GM18951 (cell line): ENCODE data around the gene SAMD4A.

Source experiments
- POLR2A ChIP-seq: IDR thresholded peaks from 4 replicates; pipeline ENCODE4 v1.6.1; 2011; ENCODE audit warnings: mild to moderate bottlenecking; ENCODE audit not compliant: insufficient read length, insufficient read depth; ENCODE audit errors: extremely low read depth
- in situ Hi-C: fragments of 300-500 bp; cut with MboI; formaldehyde crosslinking; loops from one replicate; pipeline ENCODE4 v1.12.0; 2022; ENCODE audit warnings: low sequenced_read_pairs, mixed read lengths, inconsistent platforms; ENCODE audit not compliant: unreplicated experiment

Gene SAMD4A

DNA sequence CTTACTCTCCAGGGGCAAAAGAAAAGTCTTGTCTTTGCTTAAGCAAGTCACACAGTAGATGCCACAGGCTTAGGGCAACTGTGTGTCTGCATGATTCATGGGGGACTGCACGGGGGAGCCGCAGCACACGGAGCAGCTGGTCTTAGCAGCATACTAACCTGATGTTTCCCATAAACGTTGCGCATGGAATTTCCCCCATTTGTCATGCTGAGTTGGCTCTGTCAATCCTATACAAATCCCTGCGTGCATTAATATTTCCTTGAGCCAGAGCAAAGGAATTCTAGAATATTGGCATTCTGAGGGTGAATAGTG lies 71.2 kb downstream of the SAMD4A start:
- TF ChIP-seq POLR2A, result no peak
- in situ Hi-C loops, result no loop called here

DNA sequence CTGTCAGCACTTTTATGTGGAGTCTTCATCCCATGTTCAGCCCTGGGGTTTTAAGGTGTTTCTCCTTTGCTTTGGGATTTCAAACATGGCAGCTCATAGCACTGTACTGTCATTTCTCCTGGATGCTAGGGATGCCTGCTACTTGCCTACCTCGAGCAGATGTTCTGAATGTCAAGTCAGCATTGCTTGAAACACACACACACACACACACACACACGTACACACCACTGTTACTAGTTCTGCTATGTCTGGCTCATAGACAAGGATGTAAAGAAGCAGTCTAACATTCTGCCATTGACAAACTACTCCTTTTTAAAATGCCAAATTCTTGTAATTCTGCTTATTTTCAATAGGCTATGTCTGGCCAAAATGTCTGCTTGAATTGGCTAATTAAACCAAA lies 72.7 kb downstream of the SAMD4A start:
- TF ChIP-seq POLR2A, result no peak

DNA sequence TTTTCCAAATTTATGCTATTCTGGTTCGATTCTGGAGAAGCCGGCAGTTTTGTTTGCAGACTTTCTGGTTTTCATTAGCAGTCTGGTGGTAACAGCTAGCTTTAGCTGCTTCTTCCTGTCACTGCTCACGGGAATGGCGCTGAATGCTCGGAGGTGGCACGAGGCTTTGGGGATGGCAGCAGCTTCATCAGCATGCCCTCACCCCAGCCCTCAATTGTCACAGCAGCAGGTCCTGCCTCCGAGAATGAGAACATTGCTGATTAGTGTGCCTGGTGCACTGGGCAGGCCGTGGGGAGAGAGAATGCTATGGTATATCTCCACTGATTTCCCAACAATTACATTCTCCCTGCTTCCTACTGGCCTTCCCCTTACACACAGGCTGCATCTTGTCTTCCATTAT lies 73.6 kb downstream of the SAMD4A start:
- in situ Hi-C loops, result no loop called here
- no peak for TF ChIP-seq POLR2A

More for the DNA sequence above, 72.7 kb downstream of the SAMD4A start:
- in situ Hi-C loops, result no loop called here

DNA sequence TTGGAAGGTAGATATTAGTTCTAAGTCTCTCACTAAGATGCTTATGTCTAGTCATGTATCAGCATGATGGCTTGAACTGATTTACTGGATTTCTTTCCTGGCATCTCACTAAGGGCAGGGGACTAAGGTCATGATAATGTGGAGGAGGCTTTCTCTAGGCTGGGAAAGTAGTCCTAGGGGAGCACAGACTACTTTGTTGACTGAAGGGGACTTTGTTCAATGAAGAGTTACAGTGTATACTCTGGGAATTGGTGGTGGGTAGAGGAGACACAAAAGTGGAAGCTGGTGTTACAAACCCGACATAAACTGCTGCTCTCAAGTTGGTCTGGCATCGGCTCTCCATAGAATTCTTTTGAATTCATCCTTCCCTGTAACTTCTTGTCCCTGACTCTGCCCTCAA lies 75.2 kb downstream of the SAMD4A start:
- no peak for TF ChIP-seq POLR2A
- in situ Hi-C loops, result no loop called here

DNA sequence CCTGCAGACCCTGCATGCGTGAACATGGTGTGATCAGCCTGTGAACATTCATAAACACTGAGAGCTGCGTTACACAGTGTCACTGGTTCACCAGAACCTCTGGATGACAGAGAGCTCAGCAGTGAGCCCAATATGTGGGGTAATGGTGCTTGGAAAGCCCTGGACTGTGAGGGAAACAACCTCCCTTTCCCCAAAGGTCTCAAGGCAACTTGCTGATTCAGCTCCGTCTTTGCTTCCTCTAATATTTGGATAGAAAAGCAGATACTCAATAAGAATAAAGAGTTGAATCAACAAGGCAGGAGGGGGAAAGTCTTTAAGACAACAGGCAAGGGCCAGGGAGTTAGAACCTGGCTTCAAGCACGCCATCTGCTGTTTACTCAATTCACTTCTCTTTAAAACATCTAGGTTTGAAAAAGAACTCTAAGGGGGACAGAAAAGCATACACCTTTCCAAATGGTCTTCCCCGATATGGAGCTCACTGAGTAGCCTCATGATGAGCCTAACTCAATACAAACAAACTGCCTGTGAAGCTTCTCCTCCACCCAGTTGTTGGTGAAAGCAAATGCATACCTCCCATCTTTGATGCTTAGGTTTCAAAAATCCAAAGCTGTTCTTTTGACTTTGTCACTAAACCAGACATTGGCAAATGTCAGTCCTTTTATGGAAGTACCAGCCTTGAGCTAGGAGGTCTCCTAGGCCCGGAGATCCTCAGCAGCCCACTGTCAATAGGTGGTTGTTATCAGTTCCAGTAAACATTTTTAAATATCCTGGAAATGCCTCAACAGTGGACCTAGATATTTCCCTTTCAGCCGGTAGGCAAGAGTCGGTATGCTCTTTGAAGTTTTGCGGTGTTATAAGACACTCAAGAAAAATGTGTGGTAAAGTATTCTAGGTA lies 76.1 kb downstream of the SAMD4A start:
- no peak for TF ChIP-seq POLR2A
- in situ Hi-C loops, result no loop called here

DNA sequence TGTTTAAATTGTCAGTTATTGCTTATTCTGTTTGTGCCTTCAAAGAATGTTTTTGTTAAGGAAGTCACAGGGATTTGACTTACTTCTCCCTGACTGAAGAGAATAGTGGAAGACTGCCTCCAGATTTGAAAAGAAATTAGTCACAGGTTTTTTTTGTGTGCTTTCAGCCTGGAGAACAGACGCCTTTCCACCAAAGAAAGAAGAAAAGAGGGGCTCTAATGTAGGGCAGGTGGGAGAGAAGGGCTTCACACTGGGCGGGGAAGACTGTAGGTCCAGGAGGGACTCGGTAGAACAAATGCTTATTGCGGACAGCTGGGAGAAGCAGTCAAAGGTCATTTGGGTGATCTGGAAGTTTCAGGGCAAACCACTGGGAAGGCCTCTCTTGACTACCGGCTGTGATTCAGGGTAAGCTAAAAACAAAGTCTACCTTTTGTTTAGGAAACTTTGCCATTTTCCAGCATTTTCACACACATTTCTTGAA lies 76.8 kb downstream of the SAMD4A start:
- TF ChIP-seq POLR2A, result no peak
- in situ Hi-C loops, result no loop called here

DNA sequence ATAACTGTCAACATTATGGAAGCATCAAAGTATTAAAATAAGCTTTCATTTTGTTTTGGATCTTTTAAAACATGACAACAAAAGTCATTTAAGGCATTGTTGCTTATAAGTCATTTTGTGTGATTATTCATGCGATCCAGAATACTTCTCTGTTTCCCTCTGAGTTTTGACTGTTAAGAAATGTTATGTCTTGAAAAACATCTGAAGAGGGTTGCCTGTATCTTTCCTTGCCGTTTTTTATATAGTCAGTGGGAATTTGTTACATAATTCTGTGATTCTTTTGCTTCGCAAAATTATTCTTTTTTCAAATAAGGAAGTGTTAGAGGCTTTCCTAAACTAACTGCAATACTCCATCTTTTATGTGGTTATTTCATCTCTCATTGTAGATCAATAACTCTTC lies 78.7 kb downstream of the SAMD4A start:
- TF ChIP-seq POLR2A, result no peak
- in situ Hi-C loops, result no loop called here

DNA sequence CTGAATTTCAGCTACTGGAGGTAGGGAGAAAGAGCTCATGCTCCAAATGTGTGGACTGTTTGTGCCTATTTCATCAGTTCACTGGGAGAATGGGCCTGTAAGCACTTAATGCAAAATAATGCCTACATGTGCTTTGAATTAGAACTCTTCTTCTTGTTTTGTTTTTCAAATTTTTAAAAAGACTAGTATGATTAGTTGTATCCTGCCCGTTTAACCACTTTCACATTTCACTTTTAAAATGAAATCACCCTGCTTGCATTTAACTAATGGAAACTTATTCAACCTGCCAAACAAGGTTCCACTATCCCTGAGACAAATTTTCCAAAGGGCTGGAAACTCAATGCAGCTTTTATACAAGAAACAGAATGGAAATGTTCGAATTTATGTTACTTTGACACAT lies 79.7 kb downstream of the SAMD4A start:
- in situ Hi-C loops, result no loop called here
- TF ChIP-seq POLR2A, result no peak

DNA sequence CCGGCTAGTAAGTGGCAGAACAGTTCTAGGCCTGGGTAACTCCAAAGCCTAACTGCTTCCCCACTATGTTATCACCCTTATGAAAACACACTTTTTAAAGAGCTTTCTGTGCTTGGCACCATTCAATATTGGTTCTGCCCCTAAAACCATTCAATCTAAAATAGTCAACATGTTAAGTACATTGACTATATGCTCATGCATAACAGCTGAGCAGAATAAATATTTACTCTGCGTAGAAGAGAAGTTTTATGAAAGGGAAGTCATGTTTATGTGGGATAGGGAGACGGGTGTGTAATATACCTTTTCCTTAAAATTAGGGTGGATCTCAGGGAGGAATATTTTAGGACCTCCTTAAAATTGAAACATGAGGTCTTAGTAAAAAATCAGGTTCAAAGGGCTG lies 80.5 kb downstream of the SAMD4A start:
- no peak for TF ChIP-seq POLR2A

DNA sequence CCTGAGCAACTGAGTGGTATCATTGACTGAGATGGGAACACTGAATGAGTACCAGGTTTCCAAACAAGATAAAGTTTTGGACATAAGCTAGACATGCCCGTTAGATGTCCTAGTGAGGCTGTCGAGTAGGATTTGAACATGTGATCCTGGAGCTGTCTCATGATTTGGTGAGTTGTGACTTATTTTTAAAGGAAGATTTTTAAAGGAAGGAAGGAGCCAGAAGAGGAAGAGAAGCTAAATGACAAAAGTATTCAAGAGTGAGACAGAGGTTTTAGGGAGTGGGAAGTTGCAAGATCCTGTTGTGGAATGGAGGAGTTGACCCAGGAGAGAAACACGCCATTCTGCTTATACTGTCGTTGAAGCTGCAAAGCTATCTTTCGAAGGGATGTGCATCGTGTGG lies 82.1 kb downstream of the SAMD4A start:
- TF ChIP-seq POLR2A, result no peak
- in situ Hi-C loops, result no loop called here

More for the DNA sequence above, 80.5 kb downstream of the SAMD4A start:
- in situ Hi-C loops, result no loop called here

DNA sequence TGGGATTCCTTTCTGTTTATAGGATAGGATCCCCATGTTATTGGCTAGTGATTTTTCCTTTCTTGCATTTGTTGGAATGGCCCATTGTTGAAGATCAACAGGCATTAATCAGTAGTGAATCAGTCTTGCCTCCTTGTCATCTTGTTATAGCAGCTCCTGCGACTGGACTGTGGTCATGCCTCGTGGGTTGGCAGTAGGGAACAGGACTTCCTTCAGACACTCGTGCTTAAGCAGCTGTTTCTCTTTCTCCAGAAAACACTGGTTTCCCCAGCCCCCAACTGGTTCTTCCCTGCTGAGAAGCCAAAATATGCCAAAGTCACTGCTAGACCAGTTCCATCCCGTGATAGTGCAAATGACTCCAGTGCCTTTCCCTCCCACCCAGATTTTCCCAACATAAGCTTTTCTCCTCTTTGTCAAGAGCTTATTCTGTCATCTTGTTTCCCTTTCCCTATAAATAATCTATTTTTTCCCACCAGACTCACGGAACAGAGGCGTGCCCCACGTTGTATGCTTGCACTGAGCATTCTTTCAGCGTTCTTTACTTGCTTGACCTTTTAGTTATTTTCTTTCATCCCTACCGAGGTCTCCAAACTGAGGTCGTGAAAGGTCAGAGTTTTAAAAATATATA lies 83.5 kb downstream of the SAMD4A start:
- in situ Hi-C loops, result no loop called here

DNA sequence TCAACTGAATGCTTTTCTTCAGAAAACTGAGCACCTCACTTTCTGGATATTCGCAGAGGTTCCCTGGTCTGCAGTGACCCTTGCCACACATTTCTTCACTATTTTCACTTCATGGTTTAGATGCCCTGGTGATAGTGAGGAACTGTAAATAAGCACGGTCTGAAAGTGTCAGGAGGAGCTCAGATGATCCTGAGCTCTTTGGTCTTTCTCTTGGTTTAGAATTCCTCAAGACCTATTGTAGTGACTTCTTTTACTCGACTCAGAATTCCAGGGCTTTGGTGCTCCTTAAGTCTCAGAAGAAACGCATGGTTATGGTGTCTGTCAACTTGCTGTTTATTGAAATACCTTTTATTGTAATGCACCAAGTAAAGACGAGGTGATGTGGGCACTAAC lies 84.0 kb downstream of the SAMD4A start:
- in situ Hi-C loops, result no loop called here
- TF ChIP-seq POLR2A, result no peak

More for the DNA sequence above, 83.5 kb downstream of the SAMD4A start:
- TF ChIP-seq POLR2A, result no peak

DNA sequence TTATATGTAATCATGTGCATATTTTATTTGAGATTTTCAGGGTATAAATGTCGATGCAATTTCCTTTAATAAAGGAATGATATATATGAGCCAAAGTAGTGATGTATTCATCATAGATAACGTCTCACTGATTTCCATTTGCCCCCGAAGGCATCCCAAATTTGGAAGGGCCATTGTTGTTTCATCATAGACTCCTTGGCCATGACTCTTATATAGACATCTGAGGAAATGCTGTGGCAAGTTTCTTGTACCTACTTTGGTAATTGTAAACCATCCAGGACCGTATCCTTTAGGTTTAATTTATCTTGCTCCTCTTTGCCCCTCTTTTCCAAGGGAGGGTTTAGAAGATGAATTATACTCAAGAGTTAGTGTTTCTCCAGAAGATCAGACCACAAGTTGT lies 84.7 kb downstream of the SAMD4A start:
- TF ChIP-seq POLR2A, result no peak
- in situ Hi-C loops, result no loop called here

DNA sequence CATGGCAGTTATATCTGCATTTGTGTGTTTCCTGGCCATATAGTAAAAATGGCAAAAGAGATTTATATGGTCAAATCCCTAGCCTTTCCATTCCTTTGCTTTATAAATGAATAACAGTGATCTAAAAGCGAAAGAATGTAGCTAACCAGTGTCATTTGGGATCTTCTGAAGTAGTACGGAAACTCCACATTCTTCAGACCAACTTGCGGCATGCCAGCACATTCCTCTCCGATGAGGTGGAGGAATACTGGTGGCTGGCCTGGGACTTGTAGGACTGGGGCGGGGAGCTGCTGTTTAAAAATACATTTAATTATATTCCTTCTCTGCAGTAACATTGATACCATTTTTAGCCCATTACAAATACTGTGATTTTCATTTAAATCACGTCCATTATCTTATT lies 85.3 kb downstream of the SAMD4A start:
- in situ Hi-C loops, result no loop called here
- no peak for TF ChIP-seq POLR2A
